ENCODE measurements around the gene BACH2. TPM values are rescaled to one million over a fixed set of nuclear protein-coding genes. Genes with fewer than 3 reads are reported as not detected.
"Not testable (repeated sequence)": the region's sequence is repeated elsewhere in the genome, so short reads cannot be mapped to it uniquely, and the experiment has no call there.

BACH2 gene
- total and polyA plus RNA-seq, 2 experiments from 2014 or later: 1.6 to 5.7 TPM

- TF ChIP-seq ZNF462 (CRISPR knock-in tag; IDR thresholded peaks at IDR 0.05) (no peak), JUNB (IDR thresholded peaks at IDR 0.05; ENCODE audit: unreplicated experiment) (no peak), CREB1 (CRISPR knock-in tag; IDR thresholded peaks at IDR 0.05; ENCODE audit: low read depth) (no peak), ZNF114 (CRISPR knock-in tag; IDR thresholded peaks at IDR 0.05) (no peak), EZH2phosphoT487 (IDR thresholded peaks at IDR 0.05; ENCODE audit: unreplicated experiment) (no peak), NANOG (IDR thresholded peaks at IDR 0.05; ENCODE audit: borderline replicate concordance) (no peak), ZNF331 (CRISPR knock-in tag; IDR thresholded peaks at IDR 0.05; ENCODE audit: low read depth) (no peak), ETS1 (IDR thresholded peaks at IDR 0.05) (no peak)
Observed at GRCh38 chr6:90333928-90334327, 37.3 kb upstream of the BACH2 start (continued).

GRCh38 chr6:90332978-90333543 lies 36.4 kb upstream of the BACH2 start:
- Mint-ChIP-seq H3K4me1 (peaks cover 20% of the 10 kb centered on the region; the same call in 2 of the 3 replicates), H3K36me3 (ENCODE audit: low read depth) (peaks cover 12% of the 10 kb centered on the region), H3K9me3 (peaks cover 21% of the 10 kb centered on the region)
- not testable (repeated sequence) for H3K4me2 ChIP-seq; H3K27ac ChIP-seq (ENCODE audit: low read depth); H3K27me3 ChIP-seq (ENCODE audit: insufficient read depth); ATAC-seq; H3K36me3 ChIP-seq (ENCODE audit: insufficient read depth); H3K9me2 ChIP-seq (ENCODE audit: insufficient read depth); H3K4me3 ChIP-seq; H2AFZ ChIP-seq; DNase-seq (ENCODE audit: low spot score); H3F3A ChIP-seq (replicated peaks; ENCODE audit: low read depth); H3K27me3 Mint-ChIP-seq (ENCODE audit: insufficient read depth, low read depth, poor library complexity); H3K4me3 Mint-ChIP-seq; H4K20me1 ChIP-seq (replicated peaks; ENCODE audit: insufficient read depth); H3K27ac Mint-ChIP-seq; H3K79me2 ChIP-seq (replicated peaks; ENCODE audit: insufficient read depth)
- H3K4me1 ChIP-seq (ENCODE audit: insufficient read depth): peaks cover 20% of the 10 kb centered on the region

All from GM23338 (cell line).